Hematopoietic multipotent progenitor cell treated with erythropoietin and hydrocortisone succinate and interleukin-3 and kit ligand, for 17 days (in vitro differentiated cells): ENCODE data around the gene MMP25.

ENCODE experiments used
- DNase-seq: peaks from one replicate; pipeline ENCODE4 v3.0.0-alpha.2; 2015; ENCODE audit warnings: low spot score

MMP25 gene

GRCh38 chr16:3094289-3095027, 48.1 kb downstream of the MMP25 start:
- peak; percentile 83 for DNase-seq

GRCh38 chr16:3095869-3096268, 49.5 kb downstream of the MMP25 start:
- DNase-seq, result peak; percentile 50

GRCh38 chr16:3096362-3096761, 50.0 kb downstream of the MMP25 start:
- no peak for DNase-seq

GRCh38 chr16:3097266-3097665, 50.9 kb downstream of the MMP25 start:
- no peak for DNase-seq

GRCh38 chr16:3098459-3099394, 52.4 kb downstream of the MMP25 start, which contains the start of gene ZSCAN10:
Gene ZSCAN10, minus strand, starts transcription at chr16:3099294. Its CDS starts 6,357 bp downstream, at chr16:3092937.
- no peak for DNase-seq

GRCh38 chr16:3099395-3099731, 53.0 kb downstream of the MMP25 start:
- no peak for DNase-seq

- peak; percentile 93 for DNase-seq
Observed at GRCh38 chr16:3099732-3100499, 53.6 kb downstream of the MMP25 start.

- peak; percentile 72 for DNase-seq
Observed at GRCh38 chr16:3101018-3101840, 54.9 kb downstream of the MMP25 start.

- DNase-seq, result no peak
Observed at GRCh38 chr16:3101841-3102470, 55.6 kb downstream of the MMP25 start.

- peak; percentile 90 for DNase-seq
Observed at GRCh38 chr16:3106205-3106928, 60.0 kb downstream of the MMP25 start.
